Testis (tissue), 3 donors: ENCODE data around the gene CNTN4. TPM values are rescaled to one million over a fixed set of nuclear protein-coding genes. Genes with fewer than 3 reads are reported as not detected.

Source experiments
- DNase-seq: peaks from one replicate; pipeline ENCODE4 v3.0.0-alpha.2; 2019
- H3K27ac ChIP-seq, 2 donors: fragments of 200-600 bp; sonication (generic); one replicate each; pipeline ENCODE4 v1.5.1; 2019
- H3K27me3 ChIP-seq: fragments of 200-600 bp; sonication (generic); one replicate; pipeline ENCODE4 v1.5.1; 2019
- H3K36me3 ChIP-seq: fragments of 200-600 bp; sonication (generic); one replicate; pipeline ENCODE4 v1.5.1; 2017; ENCODE audit warnings: low read depth; ENCODE audit errors: missing control alignments
- H3K4me1 ChIP-seq: fragments of 200-600 bp; sonication (generic); one replicate; pipeline ENCODE4 v1.5.1; 2019
- H3K4me3 ChIP-seq, 2 donors: fragments of 200-600 bp; sonication (generic); one replicate each; pipeline ENCODE4 v1.5.1; 2017 to 2019
- H3K9me3 ChIP-seq: fragments of 200-600 bp; sonication (generic); one replicate; pipeline ENCODE4 v1.5.1; 2017
- POLR2A ChIP-seq: fragments of 450-650 bp; IDR thresholded peaks from one replicate; pipeline ENCODE4 v1.6.1; 2017; ENCODE audit warnings: antibody characterized with exemption, mild to moderate bottlenecking, moderate library complexity
- WGBS, 2 donors: methylation state at CpG; one replicate each; pipeline ENCODE4 v1.1.5; 2018; 5-methylcytosine and 5-hydroxymethylcytosine counted together
- intact Hi-C: fragments of 100-400 bp; cut with DNase I; formaldehyde crosslinking; loops from one replicate; pipeline ENCODE4 v1.15.1; 2023; ENCODE audit warnings: low total_unique reads
- polyA plus RNA-seq: library from polyadenylated mRNA; stranded (reverse); fragments of 350-450 nt; fragmentation: Illumina TruSeq; extraction: RNeasy Lipid Tissue Mini Kit (QIAGEN cat#74804); gene quantifications from one replicate; pipeline ENCODE4 v1.2.3, GENCODE V29; 2014; ENCODE audit warnings: low read depth, low replicate concordance; ENCODE audit not compliant: insufficient read depth
- total RNA-seq, 2 donors: library from RNA; depleted of rRNA; stranded (reverse); fragments of >200 nt; gene quantifications; one replicate each; pipeline ENCODE4 v1.2.3, GENCODE V29; 2016
- TF ChIP-seq, protein P1 (sequence below), 3 experiments: fragments of 450-650 bp in 2 of 3; fragments of 200-600 bp in 1 of 3; sonication (generic) in 1 of 3; IDR thresholded peaks; one replicate each; pipeline ENCODE4 v1.5.1; 2016 to 2019; ENCODE audit warnings: antibody characterized with exemption in 3 of 3, mild to moderate bottlenecking in 2 of 3, moderate library complexity in 1 of 3

CNTN4 gene
- total and polyA plus RNA-seq, 3 donors from 2014 or later, result 10.4 to 37.7 (median 19.6) TPM

GRCh38 chr3:2595486-2595885 is 496.8 kb downstream of the CNTN4 start:
- no peaks in the 10 kb centered on the region for H3K9me3 ChIP-seq
- no peaks in the 10 kb centered on the region for H3K27me3 ChIP-seq
- no peak overlapping the region for H3K27ac ChIP-seq
- no peaks in the 10 kb centered on the region for H3K4me1 ChIP-seq
- TF ChIP-seq, protein P1, sequence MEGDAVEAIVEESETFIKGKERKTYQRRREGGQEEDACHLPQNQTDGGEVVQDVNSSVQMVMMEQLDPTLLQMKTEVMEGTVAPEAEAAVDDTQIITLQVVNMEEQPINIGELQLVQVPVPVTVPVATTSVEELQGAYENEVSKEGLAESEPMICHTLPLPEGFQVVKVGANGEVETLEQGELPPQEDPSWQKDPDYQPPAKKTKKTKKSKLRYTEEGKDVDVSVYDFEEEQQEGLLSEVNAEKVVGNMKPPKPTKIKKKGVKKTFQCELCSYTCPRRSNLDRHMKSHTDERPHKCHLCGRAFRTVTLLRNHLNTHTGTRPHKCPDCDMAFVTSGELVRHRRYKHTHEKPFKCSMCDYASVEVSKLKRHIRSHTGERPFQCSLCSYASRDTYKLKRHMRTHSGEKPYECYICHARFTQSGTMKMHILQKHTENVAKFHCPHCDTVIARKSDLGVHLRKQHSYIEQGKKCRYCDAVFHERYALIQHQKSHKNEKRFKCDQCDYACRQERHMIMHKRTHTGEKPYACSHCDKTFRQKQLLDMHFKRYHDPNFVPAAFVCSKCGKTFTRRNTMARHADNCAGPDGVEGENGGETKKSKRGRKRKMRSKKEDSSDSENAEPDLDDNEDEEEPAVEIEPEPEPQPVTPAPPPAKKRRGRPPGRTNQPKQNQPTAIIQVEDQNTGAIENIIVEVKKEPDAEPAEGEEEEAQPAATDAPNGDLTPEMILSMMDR (IDR thresholded peaks at IDR 0.05), result no peak
- no peak for TF ChIP-seq POLR2A
- intact Hi-C loops, result no loop called here
- 92 to 94% methylated on average over 4 of the region's 4 CpGs for WGBS, 2 donors
- no peak overlapping the region for H3K4me3 ChIP-seq
- H3K36me3 ChIP-seq, result no peaks in the 10 kb centered on the region
- no peak for DNase-seq

DNA sequence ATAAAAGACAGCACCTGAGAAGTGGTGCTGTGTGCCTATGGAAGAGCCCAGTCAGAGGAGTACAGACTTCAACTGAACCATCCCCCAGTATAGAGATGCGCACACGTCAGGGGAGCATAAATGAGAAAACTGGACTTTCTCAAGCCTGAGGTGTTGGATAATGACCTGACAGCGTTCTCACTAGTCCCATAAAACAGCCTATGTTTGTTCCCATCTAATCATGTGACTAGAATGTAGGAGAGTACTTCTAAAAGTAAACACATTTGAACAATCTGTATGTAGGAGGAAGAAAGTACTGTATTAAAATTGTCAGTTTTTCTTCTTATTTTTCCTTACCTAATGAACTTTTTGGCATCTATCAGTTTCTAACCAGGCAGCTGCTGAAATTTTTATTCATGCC is 498.9 kb downstream of the CNTN4 start:
- Histone ChIP-seq H3K4me1 (no peaks in the 10 kb centered on the region), H3K27ac (no peak overlapping the region)
- no peak for TF ChIP-seq POLR2A
- TF ChIP-seq, protein P1 (IDR thresholded peaks at IDR 0.05), result no peak

GRCh38 chr3:2599471-2599870 is 500.8 kb downstream of the CNTN4 start:
- WGBS, 2 donors, result 77 to 85% methylated on average over 1 of the region's 1 CpG

More for the DNA sequence above, 498.9 kb downstream of the CNTN4 start:
- DNase-seq, result no peak
- Histone ChIP-seq H3K9me3 (no peaks in the 10 kb centered on the region), H3K27me3 (no peaks in the 10 kb centered on the region), H3K36me3 (no peaks in the 10 kb centered on the region), H3K4me3 (no peak overlapping the region)
- intact Hi-C loops, result no loop called here
- 81 to 83% methylated on average over 3 of the region's 3 CpGs for WGBS, 2 donors

DNA sequence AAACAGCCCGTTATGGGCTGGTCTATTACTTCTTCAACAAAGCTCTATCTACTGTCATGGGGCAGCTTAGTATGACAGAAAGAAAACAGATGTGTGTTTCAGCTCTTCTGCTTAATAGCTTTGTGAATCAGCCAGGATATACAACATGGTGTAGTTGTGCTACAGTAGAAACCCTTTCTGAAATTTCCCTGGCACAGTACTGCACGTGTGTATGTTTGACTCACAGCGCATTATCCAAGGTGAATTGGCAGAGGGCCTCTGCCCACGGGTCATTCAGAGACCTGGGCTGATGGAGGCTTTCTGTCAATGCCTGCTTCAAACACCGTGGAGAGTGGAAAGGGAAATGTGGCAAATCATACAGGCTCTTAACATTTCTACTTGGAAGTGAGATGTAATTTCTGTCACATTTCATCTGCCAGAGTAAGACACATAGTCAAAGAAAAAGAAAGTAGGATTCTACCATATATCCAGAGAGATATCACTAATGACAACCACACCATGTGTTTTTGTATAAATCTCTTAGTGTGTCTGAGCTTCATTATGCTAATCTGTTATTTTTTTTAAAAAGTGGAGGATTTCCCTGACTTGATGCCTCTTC is 505.1 kb downstream of the CNTN4 start:
- Histone ChIP-seq H3K27me3 (no peaks in the 10 kb centered on the region), H3K36me3 (no peaks in the 10 kb centered on the region), H3K27ac (no peak overlapping the region), H3K9me3 (no peaks in the 10 kb centered on the region), H3K4me1 (no peaks in the 10 kb centered on the region), H3K4me3 (no peak overlapping the region)
- intact Hi-C loops, result no loop called here
- no peak for DNase-seq
- TF ChIP-seq, protein P1 (IDR thresholded peaks at IDR 0.05), result no peak
- TF ChIP-seq POLR2A, result no peak
- WGBS, 2 donors, result 57 to 66% methylated on average over 5 of the region's 5 CpGs

More at GRCh38 chr3:2599471-2599870, 500.8 kb downstream of the CNTN4 start:
- no peak for DNase-seq
- Histone ChIP-seq H3K4me1 (no peaks in the 10 kb centered on the region), H3K27ac (no peak overlapping the region), H3K9me3 (no peaks in the 10 kb centered on the region), H3K27me3 (no peaks in the 10 kb centered on the region), H3K36me3 (no peaks in the 10 kb centered on the region), H3K4me3 (no peak overlapping the region)
- TF ChIP-seq, protein P1 (IDR thresholded peaks at IDR 0.05), result no peak
- TF ChIP-seq POLR2A, result no peak
- intact Hi-C loops, result no loop called here

DNA sequence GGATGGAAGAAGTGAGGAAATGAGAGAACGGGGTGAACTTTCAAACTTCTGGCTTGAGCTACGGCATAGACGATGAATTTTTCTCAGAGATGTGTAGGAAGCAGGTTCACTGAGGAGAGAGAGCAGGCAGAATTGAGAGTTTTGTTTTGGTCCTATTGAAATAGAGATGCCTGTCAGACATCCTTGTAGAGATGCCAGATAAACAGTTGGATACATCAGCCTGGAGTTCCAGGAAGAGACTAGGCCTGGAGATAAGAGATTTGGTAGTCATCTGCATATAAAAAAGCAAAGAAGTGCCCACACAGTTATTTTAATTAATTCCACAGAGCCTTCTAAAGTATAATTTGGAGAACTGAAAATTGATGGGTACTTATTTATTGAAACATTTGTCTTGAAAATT is 515.9 kb downstream of the CNTN4 start:
- 91 to 93% methylated on average over 3 of the region's 3 CpGs for WGBS, 2 donors
- DNase-seq, result no peak
- Histone ChIP-seq H3K4me3 (no peak overlapping the region), H3K36me3 (no peaks in the 10 kb centered on the region), H3K4me1 (no peaks in the 10 kb centered on the region), H3K9me3 (no peaks in the 10 kb centered on the region), H3K27me3 (no peaks in the 10 kb centered on the region), H3K27ac (no peak overlapping the region)
- intact Hi-C loops, result no loop called here
- TF ChIP-seq POLR2A, result no peak
